CD14-positive monocyte (primary cell): ENCODE measurements around the gene C1orf226. TPM values are rescaled to one million over a fixed set of nuclear protein-coding genes. Genes with fewer than 3 reads are reported as not detected.

Source experiments
- DNase-seq, 3 donors: peaks; one replicate each; pipeline ENCODE4 v3.0.0-alpha.2; 2011 to 2022
- H2AFZ ChIP-seq: 2 replicates; pipeline ENCODE4 v1.6.0; 2012; ENCODE audit warnings: mild to moderate bottlenecking, low read depth, low read length, inconsistent platforms; ENCODE audit not compliant: insufficient read depth, poor library complexity, severe bottlenecking
- H3K27ac ChIP-seq, 2 donors: 1 replicate in 1 of 2; 2 replicates in 1 of 2; pipeline ENCODE4 v1.5.1; 2012 to 2013; ENCODE audit warnings: low read length in 2 of 2, control low read depth in 1 of 2, inconsistent platforms in 1 of 2, low read depth in 1 of 2, mild to moderate bottlenecking in 1 of 2
- H3K27me3 ChIP-seq, 2 donors: one replicate each; pipeline versions ENCODE4 v1.6.0 to v1.6.1; 2011 to 2013; ENCODE audit warnings: low read length in 2 of 2; ENCODE audit not compliant: control insufficient read depth in 2 of 2, insufficient read depth in 2 of 2
- H3K36me3 ChIP-seq, 2 donors: replicated peaks in 1 of 2; 1 replicate in 1 of 2; 2 replicates in 1 of 2; pipeline versions ENCODE4 v1.5.1 to v1.6.1; 2012 to 2013; ENCODE audit warnings: low read length in 2 of 2, control low read depth in 1 of 2, inconsistent platforms in 1 of 2, mild to moderate bottlenecking in 1 of 2; ENCODE audit not compliant: insufficient read depth in 2 of 2, control insufficient read depth in 1 of 2
- H3K4me1 ChIP-seq, 2 donors: 1 replicate in 1 of 2; 2 replicates in 1 of 2; pipeline versions ENCODE4 v1.5.1 to v1.6.1; 2012 to 2013; ENCODE audit warnings: low read length in 2 of 2, control low read depth in 1 of 2, inconsistent platforms in 1 of 2, mild to moderate bottlenecking in 1 of 2, moderate library complexity in 1 of 2; ENCODE audit not compliant: insufficient read depth in 2 of 2, control insufficient read depth in 1 of 2
- H3K4me2 ChIP-seq: replicated peaks from 2 replicates; pipeline ENCODE3; 2012; ENCODE audit warnings: low read length, moderate library complexity, mild to moderate bottlenecking; ENCODE audit not compliant: poor library complexity, severe bottlenecking; ENCODE audit errors: extremely low read depth
- H3K4me3 ChIP-seq, 3 experiments: fragments of 200-600 bp in 1 of 3; sonication (generic) in 1 of 3; replicated peaks in 1 of 3; 1 replicate in 2 of 3; 2 replicates in 1 of 3; pipeline ENCODE4 v1.5.1; 2011 to 2013; ENCODE audit warnings: low read length in 3 of 3, mild to moderate bottlenecking in 3 of 3, control low read depth in 2 of 3, low read depth in 2 of 3, inconsistent platforms in 1 of 3, moderate library complexity in 1 of 3
- H3K79me2 ChIP-seq: 2 replicates; pipeline ENCODE4 v1.6.0; 2012; ENCODE audit warnings: mild to moderate bottlenecking, control low read depth, inconsistent platforms, low read length, moderate library complexity; ENCODE audit not compliant: insufficient read depth
- H3K9ac ChIP-seq: 2 replicates; pipeline ENCODE4 v1.6.0; 2017; ENCODE audit warnings: low read length, mild to moderate bottlenecking; ENCODE audit not compliant: insufficient read depth, poor library complexity, severe bottlenecking
- H3K9me3 ChIP-seq, 2 donors: replicated peaks in 1 of 2; 1 replicate in 1 of 2; 2 replicates in 1 of 2; pipeline versions ENCODE4 v1.5.1 to v1.6.1; 2012 to 2013; ENCODE audit warnings: low read length in 2 of 2, control low read depth in 1 of 2; ENCODE audit not compliant: control insufficient read depth in 1 of 2, insufficient read depth in 1 of 2
- H4K20me1 ChIP-seq: 2 replicates; pipeline ENCODE4 v1.6.0; 2012; ENCODE audit warnings: mild to moderate bottlenecking, low read length, control low read depth, moderate library complexity; ENCODE audit not compliant: insufficient read depth
- H3K27ac Mint-ChIP-seq, 7 donors: one replicate each; pipeline ENCODE4 v1.8.0; 2020; ENCODE audit warnings: mild to moderate bottlenecking in 7 of 7, mixed read lengths in 7 of 7, moderate library complexity in 6 of 7, inconsistent platforms in 2 of 7
- H3K27me3 Mint-ChIP-seq, 3 donors: one replicate each; pipeline ENCODE4 v1.8.0; 2021 to 2022; ENCODE audit warnings: low read depth in 3 of 3, mild to moderate bottlenecking in 3 of 3, mixed read lengths in 3 of 3, moderate library complexity in 3 of 3, inconsistent platforms in 1 of 3
- H3K36me3 Mint-ChIP-seq, 2 donors: one replicate each; pipeline ENCODE4 v1.8.0; 2020; ENCODE audit warnings: mixed read lengths in 2 of 2, inconsistent platforms in 1 of 2, mild to moderate bottlenecking in 1 of 2
- H3K4me1 Mint-ChIP-seq: one replicate; pipeline ENCODE4 v1.8.0; 2020; ENCODE audit warnings: mild to moderate bottlenecking, mixed read lengths
- H3K4me3 Mint-ChIP-seq, 2 donors: one replicate each; pipeline ENCODE4 v1.8.0; 2020; ENCODE audit warnings: mild to moderate bottlenecking in 2 of 2, mixed read lengths in 2 of 2, moderate library complexity in 1 of 2
- H3K9me3 Mint-ChIP-seq, 7 donors: one replicate each; pipeline ENCODE4 v1.8.0; 2020 to 2022; ENCODE audit warnings: mixed read lengths in 7 of 7, mild to moderate bottlenecking in 6 of 7, moderate library complexity in 6 of 7, inconsistent platforms in 2 of 7
- WGBS: methylation state at CpG from one replicate; pipeline ENCODE4 v1.1.5; 2013; ENCODE audit warnings: missing lambda C conversion rate; ENCODE audit not compliant: insufficient coverage; 5-methylcytosine and 5-hydroxymethylcytosine counted together
- intact Hi-C, 2 donors: fragments of 100-400 bp; cut with micrococcal nuclease; formaldehyde crosslinking; loops; one replicate each; pipeline versions ENCODE4 v1.15.0 to v1.15.1; 2023
- polyA plus RNA-seq, 3 donors: library from polyadenylated mRNA; depleted of rRNA in 1 of 3; unstranded in 2 of 3; stranded (reverse) in 1 of 3; fragments of 300-500 nt in 2 of 3; fragments of >200 nt in 1 of 3; fragmentation: Illumina TruSeq in 2 of 3; gene quantifications; 1 replicate in 2 of 3; 2 replicates in 1 of 3; pipeline ENCODE4 v1.2.3, GENCODE V29; 2012 to 2021
- TF ChIP-seq, protein P1 (sequence below): fragments of 200-600 bp; IDR thresholded peaks from one replicate; pipeline ENCODE4 v1.8.0; 2022; ENCODE audit warnings: antibody characterized with exemption, mild to moderate bottlenecking

Gene C1orf226
- polyA plus RNA-seq, 3 donors, result 0.10 to 0.31 TPM; not detected in 1

DNA sequence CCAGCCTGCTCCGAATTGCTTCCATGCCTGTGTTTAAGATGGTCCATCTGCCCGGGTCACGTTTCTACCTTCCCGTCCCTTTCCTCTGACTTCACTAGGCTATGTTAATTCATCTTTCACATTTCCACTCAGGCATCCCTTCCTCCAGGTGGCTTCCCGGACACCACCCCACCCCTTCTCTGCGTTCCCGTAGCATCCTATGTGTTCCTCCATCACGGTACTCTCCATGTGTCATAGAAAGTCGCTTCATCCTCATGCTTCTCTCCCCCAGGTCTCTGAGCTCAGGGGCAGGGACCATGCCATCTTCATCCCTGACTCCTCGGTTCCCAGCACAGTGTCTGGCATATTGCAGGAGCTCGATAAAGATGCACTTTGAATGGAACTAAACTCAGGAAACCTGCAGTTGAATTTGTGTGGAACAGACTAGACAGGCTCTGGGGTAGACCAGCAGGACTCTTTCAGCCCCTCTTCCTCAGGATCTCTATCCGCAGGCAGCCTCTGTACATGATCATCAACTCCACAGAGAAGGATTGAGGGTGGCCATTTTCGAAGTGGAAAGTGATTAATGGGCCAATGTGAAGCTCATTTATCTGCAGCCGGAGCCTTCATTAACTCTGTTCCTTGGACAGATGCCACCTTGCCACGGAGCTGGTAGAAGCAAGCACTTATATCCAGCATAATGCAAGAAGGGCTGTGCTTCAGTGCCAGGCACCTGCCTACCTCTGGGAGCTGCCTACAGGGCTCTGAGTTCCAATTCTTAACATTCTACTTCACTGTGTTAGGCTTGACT, 9.1 kb downstream of the C1orf226 start:
- DNase-seq, result no peak

DNA sequence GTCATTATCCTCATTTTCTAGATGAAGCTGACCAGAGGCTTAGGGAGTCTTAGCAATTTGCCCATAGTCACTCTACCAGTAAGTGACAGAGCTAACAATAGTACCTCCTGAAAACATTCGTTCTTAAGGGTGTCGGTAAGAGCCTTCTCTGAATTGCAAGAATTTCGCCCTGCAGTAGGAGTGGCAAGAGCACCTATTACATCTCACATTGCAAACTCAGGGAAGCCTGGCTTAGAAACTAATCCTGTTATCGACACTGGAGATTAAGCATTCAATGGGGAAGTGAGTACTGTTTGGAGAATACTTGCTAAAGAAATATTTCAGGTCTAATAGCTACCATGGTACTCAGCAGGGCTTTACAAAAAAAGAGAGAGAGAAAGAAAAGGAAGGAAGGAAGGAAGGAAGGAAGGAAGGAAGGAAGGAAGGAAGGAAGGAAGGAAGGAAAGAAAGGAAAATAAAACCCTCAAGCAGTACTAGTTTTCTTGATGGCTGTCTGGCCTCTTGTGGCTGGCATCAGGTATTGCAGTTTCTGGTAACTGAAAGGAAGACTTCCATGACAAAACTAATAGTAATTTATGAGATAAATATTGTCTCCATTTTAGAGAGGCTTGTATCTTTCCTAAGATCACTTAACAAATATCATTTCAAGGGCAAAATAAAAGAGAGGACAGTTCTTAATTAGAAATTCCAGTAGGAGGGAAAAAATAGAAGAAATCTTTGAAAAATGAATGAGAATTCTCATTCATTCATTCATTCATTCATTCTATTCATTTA, 10.4 kb downstream of the C1orf226 start:
- Mint-ChIP-seq H3K27ac (no peak overlapping the region), H3K36me3 (no peaks in the 10 kb centered on the region), H3K9me3 (no peaks in the 10 kb centered on the region), H3K4me1 (peaks cover 30% of the 10 kb centered on the region), H3K4me3 (no peak overlapping the region), H3K27me3 (peaks cover 5 to 13% (median 5%) of the 10 kb centered on the region in 3 donors)
- intact Hi-C loops, result loop anchor here (5.0 kb wide), 1 partner anchor 335 kb away; no protein-coding TSS in a partner anchor
- peak overlapping the region; percentile 17 for H3K4me2 ChIP-seq
- H3K4me3 ChIP-seq, result peak overlapping the region in 1 of 3 experiments; percentile 19
- no peaks in the 10 kb centered on the region for H3K9me3 ChIP-seq
- H3K9ac ChIP-seq, result no peak overlapping the region
- H2AFZ ChIP-seq, result no peak overlapping the region
- peaks cover 7 to 24% of the 10 kb centered on the region in 2 donors for H3K4me1 ChIP-seq
- WGBS, result 94% methylated on average over 2 of the region's 4 CpGs
- H3K27me3 ChIP-seq, result peaks cover 0 to 3% of the 10 kb centered on the region in 2 donors
- no peaks in the 10 kb centered on the region for H4K20me1 ChIP-seq
- H3K36me3 ChIP-seq, result no peaks in the 10 kb centered on the region
- DNase-seq, result peak; percentile 16 to 43 (median 30)
- H3K79me2 ChIP-seq, result no peaks in the 10 kb centered on the region
- no peak overlapping the region for H3K27ac ChIP-seq
- TF ChIP-seq, protein P1, sequence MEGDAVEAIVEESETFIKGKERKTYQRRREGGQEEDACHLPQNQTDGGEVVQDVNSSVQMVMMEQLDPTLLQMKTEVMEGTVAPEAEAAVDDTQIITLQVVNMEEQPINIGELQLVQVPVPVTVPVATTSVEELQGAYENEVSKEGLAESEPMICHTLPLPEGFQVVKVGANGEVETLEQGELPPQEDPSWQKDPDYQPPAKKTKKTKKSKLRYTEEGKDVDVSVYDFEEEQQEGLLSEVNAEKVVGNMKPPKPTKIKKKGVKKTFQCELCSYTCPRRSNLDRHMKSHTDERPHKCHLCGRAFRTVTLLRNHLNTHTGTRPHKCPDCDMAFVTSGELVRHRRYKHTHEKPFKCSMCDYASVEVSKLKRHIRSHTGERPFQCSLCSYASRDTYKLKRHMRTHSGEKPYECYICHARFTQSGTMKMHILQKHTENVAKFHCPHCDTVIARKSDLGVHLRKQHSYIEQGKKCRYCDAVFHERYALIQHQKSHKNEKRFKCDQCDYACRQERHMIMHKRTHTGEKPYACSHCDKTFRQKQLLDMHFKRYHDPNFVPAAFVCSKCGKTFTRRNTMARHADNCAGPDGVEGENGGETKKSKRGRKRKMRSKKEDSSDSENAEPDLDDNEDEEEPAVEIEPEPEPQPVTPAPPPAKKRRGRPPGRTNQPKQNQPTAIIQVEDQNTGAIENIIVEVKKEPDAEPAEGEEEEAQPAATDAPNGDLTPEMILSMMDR, result peak; percentile 77

More for the DNA sequence above, 9.1 kb downstream of the C1orf226 start:
- Histone ChIP-seq H3K4me2 (no peak overlapping the region), H3K79me2 (no peaks in the 10 kb centered on the region), H3K4me1 (peaks cover 13 to 30% of the 10 kb centered on the region in 2 donors), H3K9ac (no peak overlapping the region), H3K27me3 (no peaks in the 10 kb centered on the region), H3K9me3 (no peaks in the 10 kb centered on the region), H3K36me3 (no peaks in the 10 kb centered on the region), H4K20me1 (no peaks in the 10 kb centered on the region), H2AFZ (no peak overlapping the region), H3K27ac (no peak overlapping the region), H3K4me3 (no peak overlapping the region)
- Mint-ChIP-seq H3K9me3 (no peaks in the 10 kb centered on the region), H3K4me1 (peaks cover 37% of the 10 kb centered on the region), H3K4me3 (no peak overlapping the region), H3K27me3 (peaks cover 0 to 3% (median 0%) of the 10 kb centered on the region in 3 donors), H3K27ac (no peak overlapping the region), H3K36me3 (no peaks in the 10 kb centered on the region)
- TF ChIP-seq, protein P1, result no peak
- 88% methylated on average over 10 of the region's 15 CpGs for WGBS
- intact Hi-C loops, result loop anchor here (5.0 kb wide), 1 partner anchor 333 kb away; no protein-coding TSS in a partner anchor
